ENCODE results near the gene STX2.

STX2 gene

GRCh38 chr12:130743606-130744005 is 95.4 kb downstream of the STX2 start:
- ATAC-seq, result no peak
- TF ChIP-seq ZFP30 (CRISPR knock-in tag; IDR thresholded peaks at IDR 0.05), result no peak
- no peak for TF ChIP-seq PPARA (CRISPR knock-in tag; IDR thresholded peaks at IDR 0.05; ENCODE audit: borderline replicate concordance)
- no peak for TF ChIP-seq ZNF8 (CRISPR knock-in tag; IDR thresholded peaks at IDR 0.05)
- no peak for TF ChIP-seq GLIS3 (CRISPR knock-in tag; IDR thresholded peaks at IDR 0.05)
- no peak for TF ChIP-seq ZNF70 (CRISPR knock-in tag; IDR thresholded peaks at IDR 0.05)
- TF ChIP-seq TCF4 (CRISPR knock-in tag; IDR thresholded peaks at IDR 0.05; ENCODE audit: borderline replicate concordance), result no peak
- TF ChIP-seq CREB5 (CRISPR knock-in tag; IDR thresholded peaks at IDR 0.05; ENCODE audit: low read depth), result no peak
- TF ChIP-seq, protein P1, sequence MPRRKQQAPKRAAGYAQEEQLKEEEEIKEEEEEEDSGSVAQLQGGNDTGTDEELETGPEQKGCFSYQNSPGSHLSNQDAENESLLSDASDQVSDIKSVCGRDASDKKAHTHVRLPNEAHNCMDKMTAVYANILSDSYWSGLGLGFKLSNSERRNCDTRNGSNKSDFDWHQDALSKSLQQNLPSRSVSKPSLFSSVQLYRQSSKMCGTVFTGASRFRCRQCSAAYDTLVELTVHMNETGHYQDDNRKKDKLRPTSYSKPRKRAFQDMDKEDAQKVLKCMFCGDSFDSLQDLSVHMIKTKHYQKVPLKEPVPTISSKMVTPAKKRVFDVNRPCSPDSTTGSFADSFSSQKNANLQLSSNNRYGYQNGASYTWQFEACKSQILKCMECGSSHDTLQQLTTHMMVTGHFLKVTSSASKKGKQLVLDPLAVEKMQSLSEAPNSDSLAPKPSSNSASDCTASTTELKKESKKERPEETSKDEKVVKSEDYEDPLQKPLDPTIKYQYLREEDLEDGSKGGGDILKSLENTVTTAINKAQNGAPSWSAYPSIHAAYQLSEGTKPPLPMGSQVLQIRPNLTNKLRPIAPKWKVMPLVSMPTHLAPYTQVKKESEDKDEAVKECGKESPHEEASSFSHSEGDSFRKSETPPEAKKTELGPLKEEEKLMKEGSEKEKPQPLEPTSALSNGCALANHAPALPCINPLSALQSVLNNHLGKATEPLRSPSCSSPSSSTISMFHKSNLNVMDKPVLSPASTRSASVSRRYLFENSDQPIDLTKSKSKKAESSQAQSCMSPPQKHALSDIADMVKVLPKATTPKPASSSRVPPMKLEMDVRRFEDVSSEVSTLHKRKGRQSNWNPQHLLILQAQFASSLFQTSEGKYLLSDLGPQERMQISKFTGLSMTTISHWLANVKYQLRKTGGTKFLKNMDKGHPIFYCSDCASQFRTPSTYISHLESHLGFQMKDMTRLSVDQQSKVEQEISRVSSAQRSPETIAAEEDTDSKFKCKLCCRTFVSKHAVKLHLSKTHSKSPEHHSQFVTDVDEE (CRISPR knock-in tag; IDR thresholded peaks at IDR 0.05), result no peak

DNA sequence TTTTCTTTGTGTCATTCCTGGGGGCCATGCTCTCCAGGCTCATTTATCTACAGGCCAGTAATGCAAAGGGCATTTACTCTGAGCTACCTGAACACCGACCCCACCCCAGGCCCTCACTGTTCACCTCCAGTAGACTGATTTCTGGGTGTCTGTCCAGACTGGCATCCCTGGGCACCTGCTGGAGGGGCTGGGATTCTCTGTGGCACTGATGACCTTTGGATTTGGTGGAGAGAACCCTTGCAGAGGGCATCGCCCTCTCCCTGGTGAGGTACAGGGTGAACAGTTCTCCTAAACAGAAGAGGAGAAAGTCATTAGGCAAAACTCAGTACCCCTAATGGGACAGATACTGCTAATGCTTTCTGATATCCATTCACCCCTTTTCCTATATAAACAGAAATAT is 95.9 kb downstream of the STX2 start:
- TF ChIP-seq OSR1 (CRISPR knock-in tag; IDR thresholded peaks at IDR 0.05) (no peak), CSDC2 (CRISPR knock-in tag; IDR thresholded peaks at IDR 0.05) (no peak), CSRNP3 (CRISPR knock-in tag; IDR thresholded peaks at IDR 0.05) (no peak), CREB5 (CRISPR knock-in tag; IDR thresholded peaks at IDR 0.05; ENCODE audit: low read depth) (no peak), ZNF565 (CRISPR knock-in tag; conservative IDR thresholded peaks at IDR 0.05; ENCODE audit: low read depth) (no peak), TCF4 (CRISPR knock-in tag; IDR thresholded peaks at IDR 0.05; ENCODE audit: borderline replicate concordance) (no peak), BACH2 (CRISPR knock-in tag; IDR thresholded peaks at IDR 0.05; ENCODE audit: borderline replicate concordance) (no peak), ESRRG (CRISPR knock-in tag; IDR thresholded peaks at IDR 0.05) (no peak), ZFP30 (CRISPR knock-in tag; IDR thresholded peaks at IDR 0.05) (no peak)
- TF ChIP-seq, protein P1 (CRISPR knock-in tag; IDR thresholded peaks at IDR 0.05), result no peak
- no peak for ATAC-seq

GRCh38 chr12:130742716-130743115 is 96.3 kb downstream of the STX2 start:
- ATAC-seq, result no peak

More at GRCh38 chr12:130742716-130743115, 96.3 kb downstream of the STX2 start:
- no peak for TF ChIP-seq ZNF8 (CRISPR knock-in tag; IDR thresholded peaks at IDR 0.05)
- no peak for TF ChIP-seq CSDC2 (CRISPR knock-in tag; IDR thresholded peaks at IDR 0.05)
- no peak for TF ChIP-seq ZFP3 (CRISPR knock-in tag; IDR thresholded peaks at IDR 0.05)
- TF ChIP-seq ARNTL (CRISPR knock-in tag; IDR thresholded peaks at IDR 0.05; ENCODE audit: borderline replicate concordance, low read depth), result no peak
- TF ChIP-seq ESRRG (CRISPR knock-in tag; IDR thresholded peaks at IDR 0.05), result no peak
- TF ChIP-seq CREB5 (CRISPR knock-in tag; IDR thresholded peaks at IDR 0.05; ENCODE audit: low read depth), result no peak
- TF ChIP-seq, protein P2, sequence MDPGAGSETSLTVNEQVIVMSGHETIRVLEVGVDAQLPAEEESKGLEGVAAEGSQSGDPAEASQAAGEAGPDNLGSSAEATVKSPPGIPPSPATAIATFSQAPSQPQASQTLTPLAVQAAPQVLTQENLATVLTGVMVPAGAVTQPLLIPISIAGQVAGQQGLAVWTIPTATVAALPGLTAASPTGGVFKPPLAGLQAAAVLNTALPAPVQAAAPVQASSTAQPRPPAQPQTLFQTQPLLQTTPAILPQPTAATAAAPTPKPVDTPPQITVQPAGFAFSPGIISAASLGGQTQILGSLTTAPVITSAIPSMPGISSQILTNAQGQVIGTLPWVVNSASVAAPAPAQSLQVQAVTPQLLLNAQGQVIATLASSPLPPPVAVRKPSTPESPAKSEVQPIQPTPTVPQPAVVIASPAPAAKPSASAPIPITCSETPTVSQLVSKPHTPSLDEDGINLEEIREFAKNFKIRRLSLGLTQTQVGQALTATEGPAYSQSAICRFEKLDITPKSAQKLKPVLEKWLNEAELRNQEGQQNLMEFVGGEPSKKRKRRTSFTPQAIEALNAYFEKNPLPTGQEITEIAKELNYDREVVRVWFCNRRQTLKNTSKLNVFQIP (CRISPR knock-in tag; IDR thresholded peaks at IDR 0.05; ENCODE audit: borderline replicate concordance, low read depth), result no peak
- TF ChIP-seq, protein P1 (CRISPR knock-in tag; IDR thresholded peaks at IDR 0.05), result no peak

Data from SK-N-SH treated with all-trans-retinoic acid at 6 μM for 48 hours (cell line).